Naive thymus-derived CD4-positive, alpha-beta T cell (primary cell): ENCODE results near the gene DNAAF8. TPM values are rescaled to one million over a fixed set of nuclear protein-coding genes. Genes with fewer than 3 reads are reported as not detected.
A peak's percentile ranks its signal among the peaks of the same experiment; 100 is the strongest.

Experiments used
- ATAC-seq: fragments of 150-1000 bp; cut with Tn5 transposase; 2 replicates; pipeline ENCODE4 v1.10.0; 2021; ENCODE audit warnings: mild to moderate bottlenecking, moderate library complexity
- CTCF ChIA-PET: fragments of 350-600 bp; sonication (Branson Sonifier 250); formaldehyde crosslinking; loops from one replicate; lab custom pipeline; 2021; ENCODE audit warnings: antibody characterized with exemption; lab: Charles Lee
- POLR2A ChIA-PET: fragments of 350-600 bp; sonication (Branson Sonifier 250); formaldehyde crosslinking; loops from one replicate; lab custom pipeline; 2021; ENCODE audit warnings: antibody characterized with exemption, inconsistent platforms; lab: Charles Lee
- DNase-seq, 9 donors: peaks; one replicate each; pipeline versions ENCODE4 v3.0.0 to v3.0.0-alpha.2; 2020 to 2022; ENCODE audit warnings: mixed read lengths in 1 of 9
- H3K27ac ChIP-seq: one replicate; pipeline ENCODE4 v1.7.0; 2013; ENCODE audit warnings: mild to moderate bottlenecking, low read depth, low read length, moderate library complexity
- H3K27me3 ChIP-seq, 2 donors: one replicate each; pipeline ENCODE4 v1.7.0; 2013; ENCODE audit warnings: low read length in 2 of 2, mild to moderate bottlenecking in 2 of 2, moderate library complexity in 2 of 2; ENCODE audit not compliant: control insufficient read depth in 2 of 2, insufficient read depth in 2 of 2
- H3K36me3 ChIP-seq, 3 experiments: 1 replicate in 2 of 3; 2 replicates in 1 of 3; pipeline ENCODE4 v1.7.0; 2013; ENCODE audit warnings: low read length in 3 of 3, mild to moderate bottlenecking in 3 of 3, moderate library complexity in 1 of 3; ENCODE audit not compliant: insufficient read depth in 3 of 3, control insufficient read depth in 2 of 3
- H3K4me1 ChIP-seq, 2 donors: one replicate each; pipeline ENCODE4 v1.7.0; 2013; ENCODE audit warnings: low read length in 2 of 2, mild to moderate bottlenecking in 2 of 2, moderate library complexity in 1 of 2; ENCODE audit not compliant: control insufficient read depth in 2 of 2, insufficient read depth in 2 of 2
- H3K4me3 ChIP-seq: 2 replicates; pipeline ENCODE4 v1.7.0; 2013; ENCODE audit warnings: mild to moderate bottlenecking, low read length
- H3K9me3 ChIP-seq, 3 experiments: 1 replicate in 2 of 3; 2 replicates in 1 of 3; pipeline ENCODE4 v1.7.0; 2013; ENCODE audit warnings: low read length in 3 of 3; ENCODE audit not compliant: control insufficient read depth in 2 of 3
- H3K27ac Mint-ChIP-seq, 9 donors: one replicate each; pipeline ENCODE4 v1.8.0; 2020 to 2022; ENCODE audit warnings: mixed read lengths in 9 of 9, mild to moderate bottlenecking in 8 of 9, moderate library complexity in 5 of 9, inconsistent platforms in 2 of 9
- H3K27me3 Mint-ChIP-seq, 5 donors: one replicate each; pipeline ENCODE4 v1.8.0; 2021 to 2022; ENCODE audit warnings: mixed read lengths in 5 of 5, mild to moderate bottlenecking in 1 of 5
- H3K36me3 Mint-ChIP-seq, 5 donors: one replicate each; pipeline ENCODE4 v1.8.0; 2020 to 2022; ENCODE audit warnings: mixed read lengths in 5 of 5, mild to moderate bottlenecking in 3 of 5, inconsistent platforms in 1 of 5
- H3K4me1 Mint-ChIP-seq, 7 donors: one replicate each; pipeline ENCODE4 v1.8.0; 2020 to 2022; ENCODE audit warnings: mixed read lengths in 7 of 7, mild to moderate bottlenecking in 3 of 7, inconsistent platforms in 1 of 7
- H3K4me3 Mint-ChIP-seq, 10 donors: one replicate each; pipeline ENCODE4 v1.8.0; 2020 to 2022; ENCODE audit warnings: mild to moderate bottlenecking in 10 of 10, mixed read lengths in 10 of 10, moderate library complexity in 6 of 10, inconsistent platforms in 2 of 10
- H3K9me3 Mint-ChIP-seq, 11 donors: one replicate each; pipeline ENCODE4 v1.8.0; 2020 to 2022; ENCODE audit warnings: mixed read lengths in 11 of 11, mild to moderate bottlenecking in 4 of 11, inconsistent platforms in 1 of 11, moderate library complexity in 1 of 11
- intact Hi-C, 2 donors: fragments of 100-400 bp; cut with micrococcal nuclease; formaldehyde crosslinking; loops; one replicate each; pipeline ENCODE4 v1.15.1; 2023
- polyA plus RNA-seq, 2 donors: library from polyadenylated mRNA; unstranded; fragments of 300-500 nt; fragmentation: Illumina TruSeq; gene quantifications; one replicate each; pipeline ENCODE4 v1.2.3, GENCODE V29; 2021
- total RNA-seq, 6 experiments: library from RNA in 5 of 6; stranded (reverse) in 5 of 6; gene quantifications; 1 replicate in 5 of 6; 2 replicates in 1 of 6; pipeline ENCODE4 v1.2.3 and lab custom pipeline; 2021 to 2026

DNAAF8 gene
- total and polyA plus RNA-seq, 7 experiments from 2014 or later = 0.11 to 0.57 (median 0.29) TPM; not detected in 1

GRCh38 chr16:4700997-4701743 is 33.2 kb upstream of the DNAAF8 start:
- Histone ChIP-seq H3K4me1 (no peaks in the 10 kb centered on the region), H3K27me3 (no peaks in the 10 kb centered on the region), H3K9me3 (no peaks in the 10 kb centered on the region), H3K36me3 (peaks cover 0 to 85% (median 16%) of the 10 kb centered on the region in 3 experiments), H3K4me3 (no peak overlapping the region), H3K27ac (no peak overlapping the region)
- Mint-ChIP-seq H3K27me3 (no peaks in the 10 kb centered on the region), H3K27ac (no peak overlapping the region), H3K4me1 (peaks cover 0 to 7% (median 0%) of the 10 kb centered on the region in 7 donors), H3K4me3 (no peak overlapping the region), H3K36me3 (peaks cover 0 to 17% (median 3%) of the 10 kb centered on the region in 5 donors), H3K9me3 (no peaks in the 10 kb centered on the region)
- CTCF ChIA-PET = no interaction called here
- peak; percentile 12 for ATAC-seq
- no peak for DNase-seq
- POLR2A ChIA-PET = no interaction called here
- intact Hi-C loops = no loop called here

GRCh38 chr16:4701791-4702465 is 32.4 kb upstream of the DNAAF8 start:
- Histone ChIP-seq H3K4me1 (no peaks in the 10 kb centered on the region), H3K9me3 (no peaks in the 10 kb centered on the region), H3K4me3 (no peak overlapping the region), H3K27ac (no peak overlapping the region), H3K36me3 (peaks cover 0 to 80% (median 14%) of the 10 kb centered on the region in 3 experiments), H3K27me3 (no peaks in the 10 kb centered on the region)
- Mint-ChIP-seq H3K4me1 (peaks cover 0 to 7% (median 0%) of the 10 kb centered on the region in 7 donors), H3K9me3 (no peaks in the 10 kb centered on the region), H3K27me3 (no peaks in the 10 kb centered on the region), H3K36me3 (peaks cover 5 to 23% (median 7%) of the 10 kb centered on the region in 5 donors), H3K4me3 (no peak overlapping the region), H3K27ac (peak overlapping the region in 3 of 9 donors; percentile 22 to 72 (median 32))
- ChIA-PET POLR2A (no interaction called here), CTCF (no interaction called here)
- ATAC-seq (no peak), DNase-seq (no peak)
- intact Hi-C loops = no loop called here

DNA sequence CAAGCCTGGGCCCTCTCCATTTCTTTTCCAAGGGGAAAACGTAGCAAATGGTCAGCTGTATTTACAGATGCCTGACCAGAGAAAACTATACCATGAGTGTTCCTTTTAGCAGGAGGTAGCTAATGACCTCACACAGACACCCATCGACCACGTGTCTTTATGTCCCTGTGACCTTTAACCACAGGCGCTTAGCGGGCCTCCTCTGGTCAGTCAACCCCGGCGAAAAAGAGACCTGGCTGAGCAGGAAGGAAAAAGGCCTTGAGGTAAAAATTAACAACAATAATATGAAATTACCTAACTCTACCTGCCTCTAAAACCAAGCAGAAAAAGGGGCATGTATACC is 31.9 kb upstream of the DNAAF8 start:
- ChIA-PET POLR2A (no interaction called here), CTCF (no interaction called here)
- Histone ChIP-seq H3K36me3 (peaks cover 0 to 80% (median 13%) of the 10 kb centered on the region in 3 experiments), H3K27ac (no peak overlapping the region), H3K4me3 (no peak overlapping the region), H3K4me1 (no peaks in the 10 kb centered on the region), H3K9me3 (no peaks in the 10 kb centered on the region), H3K27me3 (no peaks in the 10 kb centered on the region)
- intact Hi-C loops = no loop called here
- H3K27ac Mint-ChIP-seq = peak overlapping the region in 3 of 9 donors; percentile 22 to 72 (median 32)
- no peaks in the 10 kb centered on the region for H3K9me3 Mint-ChIP-seq
- peaks cover 0 to 7% (median 0%) of the 10 kb centered on the region in 7 donors for H3K4me1 Mint-ChIP-seq
- ATAC-seq = no peak
- H3K4me3 Mint-ChIP-seq = no peak overlapping the region
- H3K27me3 Mint-ChIP-seq = no peaks in the 10 kb centered on the region
- no peak for DNase-seq
- H3K36me3 Mint-ChIP-seq = peaks cover 6 to 26% (median 8%) of the 10 kb centered on the region in 5 donors

DNA sequence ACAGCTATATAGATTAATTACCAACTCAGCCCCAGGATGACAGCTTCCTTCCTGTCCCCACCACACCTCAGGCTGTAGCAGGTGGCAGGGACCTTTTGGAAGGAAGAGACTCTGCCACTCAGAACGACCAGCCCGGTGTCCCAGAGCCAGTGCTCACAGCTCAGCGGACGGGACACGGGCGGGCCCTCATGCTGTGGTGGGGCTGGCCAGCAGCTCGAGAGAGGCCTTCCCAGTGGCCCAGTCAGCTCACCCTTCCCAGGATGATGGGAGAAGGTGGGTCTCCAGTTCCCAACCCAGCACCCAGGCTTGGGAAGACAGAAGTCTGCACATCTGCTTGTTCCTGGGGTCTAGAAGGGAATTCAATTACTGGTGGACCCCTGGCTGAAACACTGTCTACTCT is 30.4 kb upstream of the DNAAF8 start:
- no peaks in the 10 kb centered on the region for H3K9me3 Mint-ChIP-seq
- no peak overlapping the region for H3K4me3 Mint-ChIP-seq
- ATAC-seq = no peak
- ChIA-PET CTCF (no interaction called here), POLR2A (interaction anchor here (1.5 kb wide), 1 partner anchor 11 kb away, joined by 5 read pairs; the partner anchor contains the start of gene NUDT16L1)
- intact Hi-C loops = no loop called here
- H3K27ac Mint-ChIP-seq = peak overlapping the region in 2 of 9 donors; percentile 40 to 46
- Histone ChIP-seq H3K4me3 (no peak overlapping the region), H3K27me3 (no peaks in the 10 kb centered on the region), H3K27ac (no peak overlapping the region), H3K9me3 (no peaks in the 10 kb centered on the region), H3K36me3 (peaks cover 0 to 71% (median 13%) of the 10 kb centered on the region in 3 experiments), H3K4me1 (no peaks in the 10 kb centered on the region)
- no peaks in the 10 kb centered on the region for H3K27me3 Mint-ChIP-seq
- H3K4me1 Mint-ChIP-seq = peaks cover 0 to 7% (median 0%) of the 10 kb centered on the region in 7 donors
- peaks cover 6 to 32% (median 8%) of the 10 kb centered on the region in 5 donors for H3K36me3 Mint-ChIP-seq
- no peak for DNase-seq

DNA sequence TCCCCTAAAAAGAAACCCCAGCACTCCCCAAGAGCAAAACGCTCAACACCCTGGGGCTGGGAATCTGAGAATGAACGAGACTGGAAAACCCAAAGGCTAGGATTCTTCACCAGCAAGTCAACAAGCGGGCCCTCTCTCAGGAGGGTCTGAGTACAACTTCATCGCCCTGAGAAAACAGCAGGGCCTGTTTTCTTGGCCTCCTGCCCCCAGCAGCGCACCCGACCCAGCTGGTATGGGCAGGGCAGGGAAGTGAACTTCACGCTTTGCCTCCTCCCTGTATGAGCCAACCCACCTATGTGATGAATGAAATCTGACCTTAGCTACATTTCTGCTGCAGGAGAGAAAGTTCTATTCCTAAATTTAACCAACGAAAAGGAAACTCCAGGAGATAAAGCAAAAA is 29.8 kb upstream of the DNAAF8 start:
- Mint-ChIP-seq H3K27me3 (no peaks in the 10 kb centered on the region), H3K4me1 (peaks cover 0 to 7% (median 0%) of the 10 kb centered on the region in 7 donors), H3K27ac (no peak overlapping the region), H3K4me3 (no peak overlapping the region), H3K36me3 (peaks cover 6 to 29% (median 11%) of the 10 kb centered on the region in 5 donors), H3K9me3 (no peaks in the 10 kb centered on the region)
- no peak for ATAC-seq
- peaks cover 0 to 65% (median 13%) of the 10 kb centered on the region in 3 experiments for H3K36me3 ChIP-seq
- POLR2A ChIA-PET = interaction anchor here (1.5 kb wide), 1 partner anchor 11 kb away, joined by 5 read pairs; the partner anchor contains the start of gene NUDT16L1
- DNase-seq = no peak
- CTCF ChIA-PET = no interaction called here
- H3K27ac ChIP-seq = no peak overlapping the region
- no peaks in the 10 kb centered on the region for H3K27me3 ChIP-seq
- H3K4me1 ChIP-seq = no peaks in the 10 kb centered on the region
- intact Hi-C loops = no loop called here
- H3K4me3 ChIP-seq = no peak overlapping the region
- H3K9me3 ChIP-seq = no peaks in the 10 kb centered on the region

DNA sequence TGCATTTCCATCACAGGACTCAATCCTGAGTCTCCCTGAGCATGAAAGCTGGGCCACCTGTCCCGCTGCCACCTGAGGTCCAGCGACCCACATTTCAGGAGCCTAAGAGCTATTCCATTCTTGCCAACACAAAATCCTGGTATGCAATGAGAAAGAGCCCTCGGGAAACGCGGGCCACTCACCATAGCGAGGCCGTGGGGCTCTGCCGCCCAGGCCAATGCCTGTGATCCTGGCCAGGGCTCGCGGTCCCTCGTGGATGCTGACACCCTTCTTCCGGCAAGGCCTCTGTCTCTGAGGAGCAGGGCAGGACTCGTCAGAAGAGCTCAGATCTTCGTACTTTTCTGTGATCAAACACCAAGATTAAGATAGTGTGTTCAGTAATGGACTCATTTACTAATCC is 29.4 kb upstream of the DNAAF8 start:
- intact Hi-C loops = no loop called here
- ChIA-PET CTCF (no interaction called here), POLR2A (interaction anchor here (1.5 kb wide), 1 partner anchor 12 kb away, joined by 5 read pairs; the partner anchor contains the start of gene NUDT16L1)
- Histone ChIP-seq H3K9me3 (no peaks in the 10 kb centered on the region), H3K27me3 (no peaks in the 10 kb centered on the region), H3K4me1 (no peaks in the 10 kb centered on the region), H3K4me3 (no peak overlapping the region), H3K27ac (no peak overlapping the region), H3K36me3 (peaks cover 0 to 62% (median 13%) of the 10 kb centered on the region in 3 experiments)
- no peak overlapping the region for H3K27ac Mint-ChIP-seq
- ATAC-seq = no peak
- DNase-seq = no peak
- H3K4me1 Mint-ChIP-seq = peaks cover 0 to 4% (median 0%) of the 10 kb centered on the region in 7 donors
- H3K27me3 Mint-ChIP-seq = no peaks in the 10 kb centered on the region
- H3K9me3 Mint-ChIP-seq = no peaks in the 10 kb centered on the region
- no peak overlapping the region for H3K4me3 Mint-ChIP-seq
- H3K36me3 Mint-ChIP-seq = peaks cover 2 to 29% (median 12%) of the 10 kb centered on the region in 5 donors
